ENCODE data around the gene ZNF646.

The ZNF646 gene

DNA sequence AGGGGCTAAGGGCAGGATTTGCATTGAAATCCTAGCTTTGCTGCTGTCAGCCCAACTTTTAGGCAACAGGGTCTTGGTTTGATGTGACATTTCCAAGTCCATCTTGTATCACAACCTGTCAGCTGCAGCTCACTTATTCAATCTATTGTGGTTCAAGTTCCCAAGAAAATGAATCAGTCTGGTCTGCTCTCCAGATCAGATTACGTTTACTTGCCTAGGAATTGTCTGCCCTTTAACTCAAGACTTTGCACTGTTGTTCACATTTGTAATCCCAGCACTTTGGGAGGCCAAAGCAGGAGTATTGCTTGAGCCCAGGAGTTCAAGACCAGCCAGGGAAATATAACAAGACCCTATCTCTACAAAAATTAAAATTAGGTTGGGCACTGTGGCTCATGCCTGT lies 30.9 kb upstream of the ZNF646 start:
- H3K4me3 ChIP-seq: no peak overlapping the region
- H3K4me2 ChIP-seq: no peak overlapping the region
- no peaks in the 10 kb centered on the region for H3K9me3 ChIP-seq
- H3K27me3 ChIP-seq: no peaks in the 10 kb centered on the region
- peaks cover 55% of the 10 kb centered on the region for H3K36me3 ChIP-seq
- no peaks in the 10 kb centered on the region for H3K4me1 ChIP-seq
- no peak overlapping the region for H3K9ac ChIP-seq
- H3K27ac ChIP-seq: no peak overlapping the region
- TF ChIP-seq Cebpa-rat (IDR thresholded peaks at IDR 0.05): no peak
- no peaks in the 10 kb centered on the region for H4K20me1 ChIP-seq

GRCh38 chr16:31043898-31044481 lies 30.2 kb upstream of the ZNF646 start:
- no peak overlapping the region for H3K27ac ChIP-seq
- H3K9me3 ChIP-seq: no peaks in the 10 kb centered on the region
- peaks cover 48% of the 10 kb centered on the region for H3K36me3 ChIP-seq
- no peaks in the 10 kb centered on the region for H4K20me1 ChIP-seq
- H3K27me3 ChIP-seq: no peaks in the 10 kb centered on the region
- TF ChIP-seq Cebpa-rat (IDR thresholded peaks at IDR 0.05): no peak
- H3K9ac ChIP-seq: no peak overlapping the region
- no peak overlapping the region for H3K4me2 ChIP-seq
- no peaks in the 10 kb centered on the region for H3K4me1 ChIP-seq
- H3K4me3 ChIP-seq: no peak overlapping the region

- no peaks in the 10 kb centered on the region for H4K20me1 ChIP-seq
- H3K9ac ChIP-seq: no peak overlapping the region
- no peak overlapping the region for H3K4me2 ChIP-seq
- no peaks in the 10 kb centered on the region for H3K4me1 ChIP-seq
- no peak overlapping the region for H3K27ac ChIP-seq
- H3K9me3 ChIP-seq: no peaks in the 10 kb centered on the region
- TF ChIP-seq Cebpa-rat (IDR thresholded peaks at IDR 0.05): no peak
- no peaks in the 10 kb centered on the region for H3K36me3 ChIP-seq
- H3K27me3 ChIP-seq: no peaks in the 10 kb centered on the region
- no peak overlapping the region for H3K4me3 ChIP-seq
Observed at GRCh38 chr16:31050280-31051030, 23.8 kb upstream of the ZNF646 start.

DNA sequence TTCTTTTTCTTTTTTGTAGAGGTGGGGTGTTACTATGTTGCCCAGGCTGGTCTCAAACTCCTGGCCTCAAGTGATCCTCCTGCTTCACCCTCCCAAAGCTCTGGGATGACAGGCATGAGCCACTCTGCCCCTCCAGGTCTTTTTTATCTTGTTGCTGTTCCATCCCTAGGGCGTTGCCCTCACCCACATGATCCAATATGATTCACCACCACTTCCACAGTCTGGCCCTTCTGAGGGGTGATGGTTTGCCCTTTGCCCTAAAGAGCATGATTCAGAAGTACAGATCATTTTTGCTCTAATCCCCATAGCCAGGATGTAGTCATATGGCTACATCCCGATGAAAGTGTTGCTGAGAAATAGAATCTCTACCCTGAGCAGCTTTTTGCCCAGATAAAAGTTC lies 22.1 kb upstream of the ZNF646 start:
- Histone ChIP-seq H3K9ac (no peak overlapping the region), H3K4me2 (no peak overlapping the region), H4K20me1 (no peaks in the 10 kb centered on the region)

GRCh38 chr16:31055613-31056012 lies 18.6 kb upstream of the ZNF646 start:
- no peaks in the 10 kb centered on the region for H3K4me1 ChIP-seq
- H3K4me2 ChIP-seq: no peak overlapping the region
- H4K20me1 ChIP-seq: no peaks in the 10 kb centered on the region
- no peak overlapping the region for H3K27ac ChIP-seq
- no peaks in the 10 kb centered on the region for H3K9me3 ChIP-seq
- H3K4me3 ChIP-seq: no peak overlapping the region
- peaks cover 29% of the 10 kb centered on the region for H3K36me3 ChIP-seq
- H3K9ac ChIP-seq: no peak overlapping the region
- TF ChIP-seq Cebpa-rat (IDR thresholded peaks at IDR 0.05): no peak
- H3K27me3 ChIP-seq: no peaks in the 10 kb centered on the region

More for the DNA sequence above, 22.1 kb upstream of the ZNF646 start:
- TF ChIP-seq Cebpa-rat (IDR thresholded peaks at IDR 0.05): no peak
- Histone ChIP-seq H3K27ac (no peak overlapping the region), H3K36me3 (no peaks in the 10 kb centered on the region; the same call in 1 of the 2 replicates), H3K9me3 (no peaks in the 10 kb centered on the region), H3K4me3 (no peak overlapping the region), H3K27me3 (no peaks in the 10 kb centered on the region), H3K4me1 (no peaks in the 10 kb centered on the region)

GRCh38 chr16:31061126-31061812 lies 13.0 kb upstream of the ZNF646 start:
- no peak overlapping the region for H3K9ac ChIP-seq
- H3K9me3 ChIP-seq: no peaks in the 10 kb centered on the region
- H3K27me3 ChIP-seq: no peaks in the 10 kb centered on the region
- peaks cover 75% of the 10 kb centered on the region for H3K36me3 ChIP-seq
- H3K4me2 ChIP-seq: no peak overlapping the region
- peaks cover 23% of the 10 kb centered on the region for H3K4me1 ChIP-seq
- H4K20me1 ChIP-seq: peaks cover 41% of the 10 kb centered on the region; the same call in 1 of the 2 replicates
- no peak for TF ChIP-seq Cebpa-rat (IDR thresholded peaks at IDR 0.05)
- H3K4me3 ChIP-seq: no peak overlapping the region
- no peak overlapping the region for H3K27ac ChIP-seq

- Histone ChIP-seq H3K4me1 (peaks cover 25% of the 10 kb centered on the region), H3K27me3 (no peaks in the 10 kb centered on the region), H4K20me1 (peaks cover 46% of the 10 kb centered on the region; the same call in 1 of the 2 replicates), H3K4me2 (no peak overlapping the region), H3K9ac (no peak overlapping the region), H3K36me3 (peaks cover 81% of the 10 kb centered on the region), H3K4me3 (no peak overlapping the region), H3K9me3 (no peaks in the 10 kb centered on the region), H3K27ac (no peak overlapping the region)
- TF ChIP-seq Cebpa-rat (IDR thresholded peaks at IDR 0.05): no peak
Observed at GRCh38 chr16:31061813-31062440, 12.3 kb upstream of the ZNF646 start.

GRCh38 chr16:31063495-31063842 lies 10.8 kb upstream of the ZNF646 start:
- no peaks in the 10 kb centered on the region for H3K27me3 ChIP-seq
- no peak overlapping the region for H3K4me2 ChIP-seq
- H3K27ac ChIP-seq: no peak overlapping the region
- H4K20me1 ChIP-seq: peaks cover 56% of the 10 kb centered on the region; the same call in 1 of the 2 replicates
- no peaks in the 10 kb centered on the region for H3K9me3 ChIP-seq
- no peak overlapping the region for H3K9ac ChIP-seq
- TF ChIP-seq Cebpa-rat (IDR thresholded peaks at IDR 0.05): no peak
- H3K36me3 ChIP-seq: peaks cover 80% of the 10 kb centered on the region
- H3K4me3 ChIP-seq: no peak overlapping the region
- peaks cover 25% of the 10 kb centered on the region for H3K4me1 ChIP-seq

DNA sequence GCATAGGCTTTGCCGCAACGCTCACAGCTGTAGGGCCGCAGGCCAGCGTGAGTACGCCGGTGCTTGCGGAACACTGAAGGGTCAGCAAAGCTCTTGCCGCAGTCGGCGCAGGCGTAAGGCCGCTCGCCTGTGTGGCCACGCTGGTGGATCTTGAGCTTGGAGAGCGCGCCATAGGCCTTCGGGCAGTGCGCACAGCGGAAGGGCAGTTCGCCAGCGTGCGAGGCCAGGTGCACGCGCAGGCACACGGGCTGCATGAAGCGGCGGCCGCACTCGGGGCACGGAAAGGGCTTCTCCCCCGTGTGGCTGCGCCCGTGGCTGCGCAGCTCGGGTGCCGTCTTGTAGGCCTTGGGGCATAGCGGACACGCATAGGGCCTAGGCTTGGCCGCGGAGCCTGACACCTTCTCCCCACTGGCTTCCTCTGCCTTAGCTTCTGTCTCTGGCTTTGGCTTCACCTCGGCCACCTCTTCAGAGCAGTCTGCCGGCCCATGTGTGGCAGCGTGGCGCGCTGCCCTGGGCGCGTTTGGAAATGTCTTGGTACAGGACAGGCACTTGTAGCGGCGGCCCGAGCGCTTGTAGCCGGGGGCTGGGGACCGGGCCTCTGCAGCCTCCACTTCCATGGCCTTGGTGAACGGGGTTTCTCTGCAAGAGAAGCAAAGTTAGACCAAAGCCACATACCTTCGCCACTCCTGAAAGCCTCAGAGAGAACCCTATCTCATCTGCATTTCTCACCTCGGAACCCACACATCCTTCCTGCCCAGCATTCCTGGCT lies 10.2 kb upstream of the ZNF646 start:
- Histone ChIP-seq H3K36me3 (peaks cover 74% of the 10 kb centered on the region), H3K27me3 (no peaks in the 10 kb centered on the region), H3K4me3 (no peak overlapping the region), H3K9me3 (no peaks in the 10 kb centered on the region), H3K4me2 (peak overlapping the region; percentile 62), H3K9ac (peak overlapping the region; percentile 48), H3K27ac (peak overlapping the region; percentile 63), H4K20me1 (peaks cover 56% of the 10 kb centered on the region; the same call in 1 of the 2 replicates), H3K4me1 (peaks cover 25% of the 10 kb centered on the region)
- TF ChIP-seq Cebpa-rat (IDR thresholded peaks at IDR 0.05): no peak
